GM12878 (cell line): Measurements from ENCODE around the gene NAV1. TPM values are rescaled to one million over a fixed set of nuclear protein-coding genes. Genes with fewer than 3 reads are reported as not detected.

Experiments used
- ATAC-seq: fragments of 200-7000 bp; cut with Tn5 transposase; 3 replicates; pipeline ENCODE4 v1.9.1; 2020; ENCODE audit warnings: mild to moderate bottlenecking, moderate library complexity
- BruUV-seq: library from RNA; stranded (reverse); fragments of 400-500 nt; replicated peaks from 2 replicates; lab custom pipeline; 2021; lab: Mats Ljungman, UMichigan
- CTCF ChIA-PET: fragments of 300-600 bp; sonication (Branson Sonifier 250); formaldehyde crosslinking; extraction: SDS; loops from one replicate; lab custom pipeline; 2021; ENCODE audit warnings: inconsistent platforms; lab: Yijun Ruan, JAX
- POLR2A ChIA-PET: fragments of 350-600 bp; formaldehyde crosslinking; extraction: SDS; loops from one replicate; lab custom pipeline; 2021; ENCODE audit warnings: inconsistent platforms; lab: Charles Lee
- RAD21 ChIA-PET: fragments of 300-600 bp; sonication (Branson Sonifier 250); formaldehyde crosslinking; loops from one replicate; lab custom pipeline; 2023; ENCODE audit warnings: antibody characterized with exemption; ENCODE audit not compliant: unreplicated experiment; lab: Charles Lee
- SMC1A ChIA-PET: fragments of 300-600 bp; sonication (Branson Sonifier 250); formaldehyde crosslinking; loops from one replicate; lab custom pipeline; 2023; ENCODE audit not compliant: unreplicated experiment, uncharacterized antibody; lab: Charles Lee
- DNase-seq: peaks from one replicate; pipeline ENCODE4 v3.0.0-alpha.2; 2011; ENCODE audit warnings: low read depth, low spot score
- FAIRE-seq: peaks from 3 replicates; lab custom pipeline; 2011; peaks lifted over from hg19 to GRCh38; lab: Jason Lieb, UNC
- H2AFZ ChIP-seq: 2 replicates; pipeline ENCODE4 v1.6.0; 2011; ENCODE audit warnings: low read depth, low read length, control low read depth; ENCODE audit not compliant: control insufficient read depth
- H3K27ac ChIP-seq: 2 replicates; pipeline ENCODE4 v1.5.1; 2011; ENCODE audit warnings: control low read depth; ENCODE audit not compliant: control insufficient read depth, insufficient read depth
- H3K27me3 ChIP-seq, 2 experiments: replicated peaks in 1 of 2; 2 replicates each; pipeline versions ENCODE4 v1.6.0 to v1.6.1; 2011; ENCODE audit warnings: low read length in 1 of 2; ENCODE audit not compliant: control insufficient read depth in 2 of 2, insufficient read depth in 2 of 2
- H3K36me3 ChIP-seq, 2 experiments: 2 replicates each; pipeline ENCODE4 v1.5.1; 2011; ENCODE audit warnings: low read length in 1 of 2; ENCODE audit not compliant: control insufficient read depth in 2 of 2, insufficient read depth in 2 of 2
- H3K4me1 ChIP-seq: 2 replicates; pipeline ENCODE4 v1.6.1; 2011; ENCODE audit warnings: mild to moderate bottlenecking, low read length, moderate library complexity, mixed read lengths; ENCODE audit not compliant: control insufficient read depth, insufficient read depth
- H3K4me2 ChIP-seq: 2 replicates; pipeline ENCODE4 v1.6.0; 2011; ENCODE audit warnings: control low read depth; ENCODE audit not compliant: control insufficient read depth, insufficient read depth
- H3K4me3 ChIP-seq: fragments of 200-600 bp; sonication (generic); 2 replicates; pipeline ENCODE4 v1.5.1; 2016
- H3K79me2 ChIP-seq: 2 replicates; pipeline ENCODE4 v1.6.0; 2011; ENCODE audit warnings: low read length; ENCODE audit not compliant: control insufficient read depth, insufficient read depth
- H3K9ac ChIP-seq: 2 replicates; pipeline ENCODE4 v1.8.0; 2011; ENCODE audit warnings: low read length, control low read depth, mixed read lengths; ENCODE audit not compliant: control insufficient read depth, insufficient read depth
- H3K9me3 ChIP-seq: replicated peaks from 3 replicates; pipeline ENCODE4 v1.5.1; 2011; ENCODE audit warnings: mild to moderate bottlenecking, low read length; ENCODE audit not compliant: control insufficient read depth, insufficient read depth
- H4K20me1 ChIP-seq: 2 replicates; pipeline ENCODE4 v1.6.0; 2011; ENCODE audit not compliant: control insufficient read depth, insufficient read depth
- ATF2 ChIP-seq: IDR thresholded peaks from 2 replicates; pipeline ENCODE4 v1.6.1; 2012; ENCODE audit warnings: low read length, inconsistent platforms
- BCL3 ChIP-seq: IDR thresholded peaks from 2 replicates; pipeline ENCODE4 v1.6.1; 2011; ENCODE audit warnings: borderline replicate concordance, low read depth, mild to moderate bottlenecking, moderate library complexity, low read length; ENCODE audit not compliant: insufficient read depth, poor library complexity, severe bottlenecking
- BCLAF1 ChIP-seq: fragments of 450-650 bp; IDR thresholded peaks from 2 replicates; pipeline ENCODE4 v1.6.1; 2017; ENCODE audit warnings: antibody characterized with exemption, mild to moderate bottlenecking, moderate library complexity
- CREM ChIP-seq: IDR thresholded peaks from 2 replicates; pipeline ENCODE4 v1.6.1; 2014; ENCODE audit warnings: antibody characterized with exemption, low read depth
- E4F1 ChIP-seq: fragments of 450-650 bp; IDR thresholded peaks from 2 replicates; pipeline ENCODE4 v1.6.1; 2018; ENCODE audit warnings: borderline replicate concordance, mild to moderate bottlenecking; ENCODE audit not compliant: partially characterized antibody
- EGR1 ChIP-seq, 2 experiments: IDR thresholded peaks; 1 replicate in 1 of 2; 2 replicates in 1 of 2; pipeline ENCODE4 v1.6.1; 2011 to 2012; ENCODE audit warnings: low read depth in 2 of 2, low read length in 2 of 2, borderline replicate concordance in 1 of 2, mild to moderate bottlenecking in 1 of 2, moderate library complexity in 1 of 2
- HDAC6 ChIP-seq: fragments of 200-600 bp; sonication (generic); IDR thresholded peaks from one replicate; pipeline ENCODE4 v1.8.0; 2017; ENCODE audit warnings: antibody characterized with exemption; ENCODE audit not compliant: unreplicated experiment
- MTA2 ChIP-seq: fragments of 450-650 bp; IDR thresholded peaks from 2 replicates; pipeline ENCODE4 v1.6.1; 2016; ENCODE audit warnings: low read depth, mild to moderate bottlenecking, moderate library complexity
- NFYB ChIP-seq: IDR thresholded peaks from 2 replicates; pipeline ENCODE4 v1.6.1; 2011; ENCODE audit warnings: low read depth, mild to moderate bottlenecking, low read length, improper control_type of control experiment, moderate library complexity; ENCODE audit not compliant: insufficient read depth
- SMARCA5 ChIP-seq: fragments of 450-650 bp; IDR thresholded peaks from 2 replicates; pipeline ENCODE4 v1.6.1; 2017; ENCODE audit warnings: mild to moderate bottlenecking
- TCF7 ChIP-seq: IDR thresholded peaks from 2 replicates; pipeline ENCODE4 v1.6.1; 2014; ENCODE audit warnings: antibody characterized with exemption, borderline replicate concordance
- YBX1 ChIP-seq: fragments of 450-650 bp; IDR thresholded peaks from 2 replicates; pipeline ENCODE4 v1.6.1; 2016; ENCODE audit warnings: antibody characterized with exemption
- ZBTB33 ChIP-seq: fragments of 450-650 bp; IDR thresholded peaks from 2 replicates; pipeline ENCODE4 v1.6.1; 2017; ENCODE audit warnings: mild to moderate bottlenecking
- ZNF274 ChIP-seq: IDR thresholded peaks from one replicate; pipeline ENCODE4 v1.8.0; 2011; ENCODE audit not compliant: insufficient read length, insufficient read depth
- ZNF622 ChIP-seq: fragments of 450-650 bp; IDR thresholded peaks from 2 replicates; pipeline ENCODE4 v1.6.1; 2017; ENCODE audit warnings: mild to moderate bottlenecking, inconsistent platforms
- WGBS: methylation state at CpG from one replicate; pipeline ENCODE4 v1.1.6; 2016; ENCODE audit warnings: low lambda C conversion rate; ENCODE audit not compliant: insufficient replicate concordance, insufficient coverage; ENCODE audit errors: missing lambda C conversion rate; 5-methylcytosine and 5-hydroxymethylcytosine counted together
- in situ Hi-C: fragments of 300-500 bp; cut with MboI; formaldehyde crosslinking; loops from 9 replicates; pipeline ENCODE4 v1.14.3; 2018; ENCODE audit warnings: mixed read lengths
- intact Hi-C: fragments of 100-400 bp; cut with micrococcal nuclease; formaldehyde crosslinking; loops from one replicate; pipeline ENCODE4 v1.14.2; 2022; ENCODE audit not compliant: unreplicated experiment
- polyA plus RNA-seq, 11 experiments: library from polyadenylated mRNA; depleted of rRNA in 4 of 11; unstranded in 6 of 11; stranded (reverse) in 5 of 11; fragments of >200 nt; fragmentation: Nextera tagmentation in 4 of 11; fragmentation: Illumina TruSeq in 1 of 11; extraction: Ambion mirVana in 4 of 11; extraction: Trizol in 1 of 11; gene quantifications; 1 replicate in 1 of 11; 2 replicates in 10 of 11; pipeline versions ENCODE4 v1.2.1 to v1.2.3, GENCODE V29; 2011 to 2016; ENCODE audit warnings: inconsistent platforms in 2 of 11, missing spikeins in 2 of 11, low read depth in 1 of 11
- total RNA-seq, 4 experiments: library from RNA; depleted of rRNA in 3 of 4; stranded (reverse); fragments of >200 nt in 3 of 4; fragmentation: Illumina TruSeq in 1 of 4; extraction: Trizol in 1 of 4; gene quantifications; 2 replicates each; pipeline versions ENCODE4 v1.2.1 to v1.2.3, GENCODE V29; 2013 to 2021

NAV1 gene
- total and polyA plus RNA-seq, 10 of the 15 experiments (the other 5 are each of a cell fraction or from before 2014, with no cell fraction given), result 0.04 to 1.3 (median 0.36) TPM

GRCh38 chr1:201587729-201588128 lies 48.8 kb downstream of the NAV1 start:
- H3K4me1 ChIP-seq, result no peaks in the 10 kb centered on the region
- no peaks in the 10 kb centered on the region for H3K9me3 ChIP-seq
- no peak overlapping the region for H3K4me2 ChIP-seq
- H3K79me2 ChIP-seq, result no peaks in the 10 kb centered on the region
- ChIA-PET RAD21 (no interaction called here), CTCF (interaction anchor here (0.7 to 1.5 kb wide), 4 partner anchors 11 to 152 kb away, joined by 3 to 4 read pairs (median 3); no protein-coding TSS in a partner anchor), SMC1A (no interaction called here), POLR2A (no interaction called here)
- no peaks in the 10 kb centered on the region for H3K36me3 ChIP-seq
- peaks cover 0 to 6% of the 10 kb centered on the region in 2 experiments; a peak in 3 of 4 replicates for H3K27me3 ChIP-seq
- in situ Hi-C loops, result no loop called here
- FAIRE-seq, result no peak
- DNase-seq, result no peak
- no peak overlapping the region for H3K9ac ChIP-seq
- no TSS peak for BruUV-seq
- WGBS, result 44% methylated on average over 1 of the region's 1 CpG
- no peak overlapping the region for H3K4me3 ChIP-seq
- ATAC-seq, result no peak
- H4K20me1 ChIP-seq, result no peaks in the 10 kb centered on the region
- intact Hi-C loops, result no loop called here
- H2AFZ ChIP-seq, result no peak overlapping the region
- no peak overlapping the region for H3K27ac ChIP-seq
- no peak for TF ChIP-seq E4F1
- no peak for TF ChIP-seq NFYB
- TF ChIP-seq HDAC6, result no peak
- no peak for TF ChIP-seq MTA2
- TF ChIP-seq SMARCA5, result no peak
- TF ChIP-seq BCLAF1, result no peak
- no peak for TF ChIP-seq EGR1 (IDR thresholded peaks at IDR 0.05; ENCODE audit: borderline replicate concordance in 1 of 2, low read depth in 2 of 2, low read length in 2 of 2)
- TF ChIP-seq BCL3, result no peak
- TF ChIP-seq ATF2, result no peak
- TF ChIP-seq ZNF274, result no peak
- TF ChIP-seq ZNF622, result no peak
- TF ChIP-seq CREM, result no peak
- no peak for TF ChIP-seq TCF7
- no peak for TF ChIP-seq ZBTB33
- TF ChIP-seq YBX1, result no peak
